H1 (cell line): Measurements from ENCODE around the gene NMRAL1. TPM values are rescaled to one million over a fixed set of nuclear protein-coding genes. Genes with fewer than 3 reads are reported as not detected.

ENCODE experiments used
- CTCF ChIA-PET: fragments of 300-600 bp; sonication (Branson Sonifier 250); formaldehyde crosslinking; loops from one replicate; lab custom pipeline; 2021; ENCODE audit not compliant: partially characterized antibody; lab: Charles Lee
- POLR2A ChIA-PET: fragments of 300-600 bp; sonication (Branson Sonifier 250); formaldehyde crosslinking; loops from one replicate; lab custom pipeline; 2021; ENCODE audit warnings: inconsistent platforms; ENCODE audit not compliant: partially characterized antibody; lab: Charles Lee
- DNase-seq, 2 experiments: peaks; one replicate each; pipeline versions ENCODE4 v3.0.0 to v3.0.0-alpha.2; 2010 to 2022; ENCODE audit warnings: low spot score in 2 of 2, low read depth in 1 of 2, mixed read lengths in 1 of 2
- FAIRE-seq: peaks from 2 replicates; lab custom pipeline; 2011; peaks lifted over from hg19 to GRCh38; lab: Jason Lieb, UNC
- H2AFZ ChIP-seq: 2 replicates; pipeline ENCODE4 v1.8.1; 2012; ENCODE audit warnings: low read length, inconsistent platforms
- H2AK5ac ChIP-seq: 2 replicates; pipeline ENCODE4 v1.6.1; 2013; ENCODE audit warnings: low read depth, low read length
- H2BK120ac ChIP-seq: replicated peaks from 2 replicates; pipeline ENCODE3; 2013; ENCODE audit warnings: low read depth, low read length, inconsistent platforms
- H2BK12ac ChIP-seq: 2 replicates; pipeline ENCODE4 v1.6.1; 2013; ENCODE audit warnings: low read depth, low read length
- H2BK15ac ChIP-seq: 2 replicates; pipeline ENCODE4 v1.6.1; 2013; ENCODE audit warnings: low read length
- H2BK20ac ChIP-seq: 2 replicates; pipeline ENCODE4 v1.6.1; 2013; ENCODE audit warnings: low read length
- H2BK5ac ChIP-seq: 2 replicates; pipeline ENCODE4 v1.6.1; 2013; ENCODE audit warnings: low read depth, low read length
- H3K14ac ChIP-seq: 2 replicates; pipeline ENCODE4 v1.6.1; 2013; ENCODE audit warnings: inconsistent platforms; ENCODE audit not compliant: insufficient read length
- H3K18ac ChIP-seq: 2 replicates; pipeline ENCODE4 v1.6.1; 2013; ENCODE audit warnings: low read length; ENCODE audit errors: extremely low read depth
- H3K23ac ChIP-seq: 2 replicates; pipeline ENCODE4 v1.6.1; 2013; ENCODE audit warnings: inconsistent platforms; ENCODE audit not compliant: insufficient read length
- H3K23me2 ChIP-seq: 2 replicates; pipeline ENCODE4 v1.6.1; 2013; ENCODE audit warnings: low read depth, low read length
- H3K27ac ChIP-seq: 2 replicates; pipeline ENCODE4 v1.6.1; 2011; ENCODE audit warnings: low read depth, low read length, inconsistent platforms
- H3K27me3 ChIP-seq, 4 experiments: replicated peaks in 1 of 4; 1 replicate in 1 of 4; 2 replicates in 3 of 4; pipeline versions ENCODE4 v1.6.1 to v1.8.1; 2011 to 2013; ENCODE audit warnings: low read length in 3 of 4, mild to moderate bottlenecking in 3 of 4, inconsistent platforms in 2 of 4, mixed read lengths in 2 of 4, moderate library complexity in 1 of 4; ENCODE audit not compliant: control insufficient read depth in 3 of 4, insufficient read depth in 3 of 4; ENCODE audit errors: extremely low read depth in 1 of 4
- H3K36me3 ChIP-seq, 4 experiments: 2 replicates each; pipeline versions ENCODE4 v1.6.1 to v1.8.1; 2011 to 2013; ENCODE audit warnings: mild to moderate bottlenecking in 4 of 4, low read length in 3 of 4, moderate library complexity in 2 of 4, control low read depth in 1 of 4, inconsistent platforms in 1 of 4; ENCODE audit not compliant: insufficient read depth in 4 of 4, control insufficient read depth in 2 of 4
- H3K4ac ChIP-seq: replicated peaks from 2 replicates; pipeline ENCODE3; 2013; ENCODE audit warnings: low read length, low read depth, mixed read lengths, inconsistent platforms; ENCODE audit not compliant: insufficient read length
- H3K4me1 ChIP-seq, 4 experiments: replicated peaks in 1 of 4; 1 replicate in 1 of 4; 2 replicates in 3 of 4; pipeline versions ENCODE4 v1.6.1 to v1.8.1; 2011 to 2013; ENCODE audit warnings: low read length in 3 of 4, inconsistent platforms in 2 of 4, mixed read lengths in 1 of 4; ENCODE audit not compliant: insufficient read depth in 4 of 4, control insufficient read depth in 3 of 4
- H3K4me2 ChIP-seq, 2 experiments: 2 replicates each; pipeline versions ENCODE4 v1.6.1 to v1.8.1; 2011 to 2013; ENCODE audit warnings: low read depth in 2 of 2, low read length in 2 of 2, control low read depth in 1 of 2, inconsistent platforms in 1 of 2, mild to moderate bottlenecking in 1 of 2; ENCODE audit not compliant: insufficient read depth in 1 of 2
- H3K4me3 ChIP-seq, 4 experiments: fragments of 200-600, 300-600 bp in 1 of 4; sonication (generic), shearing (Covaris generic), sonication (Bioruptor Twin) in 1 of 4; 2 replicates each; pipeline versions ENCODE4 v1.5.1 to v1.8.1; 2011 to 2016; ENCODE audit warnings: low read length in 4 of 4, low read depth in 3 of 4, control low read depth in 2 of 4, inconsistent platforms in 2 of 4, mild to moderate bottlenecking in 2 of 4, mixed read lengths in 1 of 4, moderate library complexity in 1 of 4; ENCODE audit not compliant: insufficient read depth in 2 of 4; ENCODE audit errors: extremely low read depth in 1 of 4
- H3K56ac ChIP-seq: replicated peaks from 2 replicates; pipeline ENCODE3; 2013; ENCODE audit warnings: low read depth, mild to moderate bottlenecking, mixed read lengths, low read length, inconsistent platforms; ENCODE audit not compliant: insufficient read length
- H3K79me1 ChIP-seq: 2 replicates; pipeline ENCODE4 v1.6.1; 2013; ENCODE audit warnings: low read depth, low read length, control low read depth
- H3K79me2 ChIP-seq, 2 experiments: 2 replicates each; pipeline versions ENCODE4 v1.6.1 to v1.8.1; 2012 to 2013; ENCODE audit warnings: low read length in 2 of 2, mild to moderate bottlenecking in 2 of 2, inconsistent platforms in 1 of 2; ENCODE audit not compliant: insufficient read depth in 2 of 2, control insufficient read depth in 1 of 2
- H3K9ac ChIP-seq, 4 experiments: replicated peaks in 1 of 4; 1 replicate in 1 of 4; 2 replicates in 3 of 4; pipeline versions ENCODE4 v1.6.1 to v1.8.1; 2011 to 2013; ENCODE audit warnings: low read depth in 3 of 4, low read length in 3 of 4, control low read depth in 2 of 4, mild to moderate bottlenecking in 2 of 4, moderate library complexity in 2 of 4, inconsistent platforms in 1 of 4; ENCODE audit errors: extremely low read depth in 1 of 4
- H3K9me3 ChIP-seq, 2 experiments: 2 replicates each; pipeline versions ENCODE4 v1.6.1 to v1.8.1; 2012 to 2013; ENCODE audit warnings: mild to moderate bottlenecking in 2 of 2, moderate library complexity in 2 of 2, control low read depth in 1 of 2, inconsistent platforms in 1 of 2, low read depth in 1 of 2, low read length in 1 of 2, mixed read lengths in 1 of 2; ENCODE audit not compliant: insufficient read depth in 2 of 2
- H4K20me1 ChIP-seq, 2 experiments: replicated peaks in 1 of 2; 2 replicates each; pipeline versions ENCODE3 to v1.8.1; 2011 to 2013; ENCODE audit warnings: inconsistent platforms in 2 of 2, low read length in 2 of 2, mild to moderate bottlenecking in 1 of 2; ENCODE audit not compliant: insufficient read depth in 2 of 2, control insufficient read depth in 1 of 2
- H4K5ac ChIP-seq: 2 replicates; pipeline ENCODE4 v1.6.1; 2013; ENCODE audit warnings: low read length, low read depth, mixed read lengths, inconsistent platforms; ENCODE audit not compliant: insufficient read length
- H4K8ac ChIP-seq: 2 replicates; pipeline ENCODE4 v1.8.0; 2013; ENCODE audit warnings: mild to moderate bottlenecking, moderate library complexity, low read length, inconsistent platforms; ENCODE audit not compliant: insufficient read depth; ENCODE audit errors: extremely low read depth
- H4K91ac ChIP-seq: replicated peaks from 2 replicates; pipeline ENCODE3; 2013; ENCODE audit warnings: low read length, mixed read lengths, inconsistent platforms; ENCODE audit not compliant: insufficient read length
- BACH1 ChIP-seq: IDR thresholded peaks from 2 replicates; pipeline ENCODE4 v1.6.1; 2012; ENCODE audit warnings: low read length, improper control_type of control experiment
- CBX5 ChIP-seq: fragments of 300-800, 300-1000 bp; sonication (generic); IDR thresholded peaks from 2 replicates; pipeline ENCODE4 v1.7.1; 2016; ENCODE audit warnings: antibody characterized with exemption, low read length, low read depth
- CHD2 ChIP-seq: IDR thresholded peaks from 2 replicates; pipeline ENCODE4 v1.6.1; 2012; ENCODE audit warnings: low read length, improper control_type of control experiment
- EGR1 ChIP-seq: IDR thresholded peaks from 2 replicates; pipeline ENCODE4 v1.6.1; 2011; ENCODE audit warnings: low read depth, low read length, borderline replicate concordance
- GABPA ChIP-seq: IDR thresholded peaks from 2 replicates; pipeline ENCODE4 v1.6.1; 2011; ENCODE audit warnings: mild to moderate bottlenecking, low read length, moderate library complexity, borderline replicate concordance; ENCODE audit not compliant: insufficient read depth
- KDM1A ChIP-seq: fragments of 200-600, 300-600 bp; sonication (generic); IDR thresholded peaks from 2 replicates; pipeline ENCODE4 v1.7.1; 2016; ENCODE audit warnings: mild to moderate bottlenecking, low read length, borderline replicate concordance
- MAX ChIP-seq: IDR thresholded peaks from 2 replicates; pipeline ENCODE4 v1.6.1; 2012; ENCODE audit warnings: inconsistent platforms
- POU5F1 ChIP-seq: IDR thresholded peaks from 2 replicates; pipeline ENCODE4 v1.6.1; 2011; ENCODE audit warnings: low read depth, mild to moderate bottlenecking, low read length, moderate library complexity
- RNF2 ChIP-seq: fragments of 200-900, 300-1000 bp; sonication (generic); IDR thresholded peaks from 2 replicates; pipeline ENCODE4 v1.7.1; 2016; ENCODE audit warnings: borderline replicate concordance, low read depth, mild to moderate bottlenecking, antibody characterized with exemption, low read length; ENCODE audit not compliant: poor library complexity, severe bottlenecking; ENCODE audit errors: missing control alignments
- SUZ12 ChIP-seq: fragments of 200-600 bp; sonication (generic); IDR thresholded peaks from 2 replicates; pipeline ENCODE4 v1.6.1; 2012; ENCODE audit warnings: mild to moderate bottlenecking, inconsistent platforms, low read length, moderate library complexity, mixed read lengths
- TAF7 ChIP-seq: optimal IDR thresholded peaks from 2 replicates; pipeline ENCODE3; 2011; ENCODE audit warnings: low read depth, mild to moderate bottlenecking, inconsistent platforms, low read length, moderate library complexity, borderline replicate concordance
- WGBS, 2 experiments: shearing (Covaris generic) in 1 of 2; methylation state at CpG; one replicate each; pipeline versions ENCODE4 v1.1.6 to v1.1.7; 2013 to 2015; ENCODE audit warnings: low lambda C conversion rate in 2 of 2, mixed read lengths in 2 of 2, inconsistent platforms in 1 of 2, low coverage in 1 of 2, missing lambda C conversion rate in 1 of 2; ENCODE audit not compliant: insufficient replicate concordance in 2 of 2, insufficient coverage in 1 of 2, insufficient read length in 1 of 2; ENCODE audit errors: extremely low coverage in 1 of 2, missing lambda C conversion rate in 1 of 2; 5-methylcytosine and 5-hydroxymethylcytosine counted together
- polyA plus RNA-seq, 7 experiments: library from polyadenylated mRNA; depleted of rRNA in 3 of 7; stranded (reverse) in 5 of 7; unstranded in 2 of 7; fragments of >200 nt in 5 of 7; fragments of 200-250 nt in 2 of 7; gene quantifications; 1 replicate in 5 of 7; 2 replicates in 1 of 7; 4 replicates in 1 of 7; pipeline versions ENCODE4 v1.2.1 to v1.2.3, GENCODE V29; 2011 to 2013; ENCODE audit warnings: missing spikeins in 2 of 7, mixed read lengths in 2 of 7
- total RNA-seq: library from RNA; stranded (reverse); fragmentation: NEBNext Ultra II Directional; extraction: Animal tissue kit (Norgen Biotek cat#: 25700); gene quantifications from 2 replicates; pipeline ENCODE4 v1.2.1, GENCODE V29; 2021

The NMRAL1 gene
- total and polyA plus RNA-seq, 2 of the 8 experiments (the other 6 are each of a cell fraction or from before 2014, with no cell fraction given), result 66.8 to 143 TPM

GRCh38 chr16:4507588-4508345 is 33.3 kb upstream of the NMRAL1 start:
- no peak overlapping the region for H2BK20ac ChIP-seq
- no peaks in the 10 kb centered on the region; the same call in 1 of the 2 replicates for H3K79me1 ChIP-seq
- H4K5ac ChIP-seq, result no peak overlapping the region
- no peak overlapping the region for H2AK5ac ChIP-seq
- FAIRE-seq (no peak), DNase-seq (no peak)
- ChIA-PET POLR2A (interaction anchor here (0.9 to 3.0 kb wide), 8 partner anchors 14 to 186 kb away, joined by 3 to 14 read pairs (median 3); partner anchors contain the start of genes NUDT16L1 and UBALD1), CTCF (interaction anchor here (0.6 to 35.4 kb wide), 26 partner anchors 8 to 210 kb away, joined by 3 to 968 read pairs (median 8); partner anchors contain the start of genes C16orf96, CDIP1, HMOX2 and MGRN1)
- no peaks in the 10 kb centered on the region for H3K27me3 ChIP-seq
- H3K56ac ChIP-seq, result no peak overlapping the region
- H2BK120ac ChIP-seq, result no peak overlapping the region
- WGBS, 2 experiments, result 90% methylated on average over 17 of the region's 17 CpGs; no CpG with 5 or more reads in 1 of the 2 experiments
- H3K79me2 ChIP-seq, result no peaks in the 10 kb centered on the region
- no peaks in the 10 kb centered on the region for H3K23me2 ChIP-seq
- H3K9me3 ChIP-seq, result no peaks in the 10 kb centered on the region
- no peak overlapping the region for H3K4ac ChIP-seq
- H3K14ac ChIP-seq, result no peak overlapping the region
- H3K27ac ChIP-seq, result no peak overlapping the region
- no peak overlapping the region for H2BK15ac ChIP-seq
- H4K8ac ChIP-seq, result peak overlapping the region; percentile 48; the same call in 1 of the 2 replicates
- H3K23ac ChIP-seq, result no peak overlapping the region
- H3K18ac ChIP-seq, result no peak overlapping the region
- no peak overlapping the region for H2BK5ac ChIP-seq
- peaks cover 2 to 11% of the 10 kb centered on the region in 2 experiments for H4K20me1 ChIP-seq
- H3K36me3 ChIP-seq, result peaks cover 10 to 18% (median 14%) of the 10 kb centered on the region in 4 experiments; a peak in 6 of 8 replicates
- H2AFZ ChIP-seq, result no peak overlapping the region
- H3K9ac ChIP-seq, result no peak overlapping the region
- H3K4me3 ChIP-seq, result no peak overlapping the region
- no peak overlapping the region for H3K4me2 ChIP-seq
- H2BK12ac ChIP-seq, result no peak overlapping the region
- no peak overlapping the region for H4K91ac ChIP-seq
- peaks cover 0 to 2% (median 0%) of the 10 kb centered on the region in 4 experiments; a peak in 2 of 7 replicates for H3K4me1 ChIP-seq
- TF ChIP-seq EGR1 (no peak), RNF2 (no peak), GABPA (no peak), CBX5 (no peak), CHD2 (no peak), KDM1A (no peak), POU5F1 (no peak), BACH1 (no peak), MAX (no peak), TAF7 (no peak), SUZ12 (no peak)
